Panc1 (cell line): ENCODE measurements around the gene GNAT1. TPM values are rescaled to one million over a fixed set of nuclear protein-coding genes. Genes with fewer than 3 reads are reported as not detected.

ENCODE experiments used
- ATAC-seq: fragments of 200-7000 bp; cut with Tn5 transposase; 2 replicates; pipeline ENCODE4 v1.9.1; 2020; ENCODE audit warnings: mild to moderate bottlenecking, moderate library complexity
- BruUV-seq: library from RNA; stranded (reverse); fragments of 400-500 nt; replicated peaks from 2 replicates; lab custom pipeline; 2021; lab: Mats Ljungman, UMichigan
- CTCF ChIA-PET: fragments of 300-600 bp; sonication (Branson Sonifier 250); formaldehyde crosslinking; loops from one replicate; lab custom pipeline; 2022; ENCODE audit warnings: antibody characterized with exemption; lab: Charles Lee
- POLR2A ChIA-PET: fragments of 300-600 bp; sonication (Branson Sonifier 250); formaldehyde crosslinking; loops from one replicate; lab custom pipeline; 2022; ENCODE audit warnings: antibody characterized with exemption; lab: Charles Lee
- DNase-seq: peaks from one replicate; pipeline ENCODE4 v3.0.0-alpha.2; 2010; ENCODE audit warnings: low read depth, low spot score
- H3K27ac ChIP-seq: 2 replicates; pipeline ENCODE4 v1.5.1; 2011; ENCODE audit warnings: mild to moderate bottlenecking, low read length, inconsistent platforms
- H3K27me3 ChIP-seq: fragments of 200-500 bp; sonication (Bioruptor generic); 2 replicates; pipeline ENCODE4 v1.6.0; 2014; ENCODE audit warnings: low read length, inconsistent platforms; ENCODE audit not compliant: control insufficient read depth, insufficient read depth
- H3K36me3 ChIP-seq: fragments of 200-500 bp; sonication (Bioruptor generic); 2 replicates; pipeline ENCODE4 v1.5.1; 2014; ENCODE audit warnings: inconsistent platforms, mild to moderate bottlenecking, low read length, moderate library complexity; ENCODE audit not compliant: control insufficient read depth, insufficient read depth
- H3K4me1 ChIP-seq: 2 replicates; pipeline ENCODE4 v1.5.1; 2011; ENCODE audit warnings: inconsistent platforms, mild to moderate bottlenecking, low read length, moderate library complexity; ENCODE audit not compliant: control insufficient read depth, insufficient read depth
- H3K4me3 ChIP-seq, 2 experiments: 2 replicates each; pipeline ENCODE4 v1.5.1; 2011 to 2012; ENCODE audit warnings: low read depth in 2 of 2, low read length in 2 of 2, mild to moderate bottlenecking in 2 of 2, inconsistent platforms in 1 of 2, moderate library complexity in 1 of 2
- H3K9me3 ChIP-seq: fragments of 200-500 bp; sonication (Bioruptor generic); 2 replicates; pipeline ENCODE4 v1.5.1; 2014; ENCODE audit warnings: low read depth, mild to moderate bottlenecking, inconsistent platforms, low read length, moderate library complexity; ENCODE audit not compliant: control insufficient read depth, insufficient read depth
- POLR2AphosphoS5 ChIP-seq: IDR thresholded peaks from 2 replicates; pipeline ENCODE4 v1.6.1; 2012; ENCODE audit warnings: mild to moderate bottlenecking, low read depth, low read length, moderate library complexity
- SIN3A ChIP-seq: IDR thresholded peaks from 2 replicates; pipeline ENCODE4 v1.6.1; 2012; ENCODE audit warnings: low read depth, mild to moderate bottlenecking, low read length, moderate library complexity, borderline replicate concordance; ENCODE audit not compliant: insufficient read depth
- TCF7L2 ChIP-seq: IDR thresholded peaks from 2 replicates; pipeline ENCODE4 v1.6.1; 2011; ENCODE audit warnings: mild to moderate bottlenecking, low read depth, low read length, inconsistent platforms
- in situ Hi-C: cut with HindIII; loops from 2 replicates; pipeline ENCODE4 v1.10.0; 2016; ENCODE audit warnings: low sequenced_read_pairs, low pct_unique_long_range_greater_than_20kb
- intact Hi-C: fragments of 100-400 bp; cut with micrococcal nuclease; formaldehyde crosslinking; loops from one replicate; pipeline ENCODE4 v1.10.0; 2022; ENCODE audit not compliant: unreplicated experiment
- total RNA-seq: library from RNA; stranded (reverse); gene quantifications from one replicate; pipeline ENCODE4 v1.2.1, GENCODE V29; 2021; ENCODE audit not compliant: unreplicated experiment
- TF ChIP-seq, protein P1 (sequence below), 2 experiments: IDR thresholded peaks; 2 replicates each; pipeline ENCODE4 v1.6.1; 2011 to 2012; ENCODE audit warnings: low read depth in 2 of 2, control low read depth in 1 of 2, low read length in 1 of 2, mild to moderate bottlenecking in 1 of 2, moderate library complexity in 1 of 2; ENCODE audit not compliant: insufficient read depth in 1 of 2
- TF ChIP-seq, protein P2 (sequence below): fragments of 450-650 bp; IDR thresholded peaks from 2 replicates; pipeline ENCODE4 v1.5.1; 2017; ENCODE audit warnings: mild to moderate bottlenecking

The GNAT1 gene
- total RNA-seq, 1 experiment from 2014 or later: not detected

- ChIA-PET CTCF (interaction anchor here (0.8 to 1.6 kb wide), 2 partner anchors 72 to 80 kb away, joined by 3 read pairs; no protein-coding TSS in a partner anchor), POLR2A (no interaction called here)
- Histone ChIP-seq H3K9me3 (no peaks in the 10 kb centered on the region), H3K27me3 (no peaks in the 10 kb centered on the region), H3K27ac (no peak overlapping the region), H3K4me1 (no peaks in the 10 kb centered on the region; the same call in 1 of the 2 replicates), H3K36me3 (no peaks in the 10 kb centered on the region), H3K4me3 (no peak overlapping the region)
- ATAC-seq (no peak), DNase-seq (no peak)
- in situ Hi-C loops: no loop called here
- intact Hi-C loops: no loop called here
- TF ChIP-seq SIN3A (no peak), POLR2AphosphoS5 (no peak), TCF7L2 (no peak)
- TF ChIP-seq, protein P1, sequence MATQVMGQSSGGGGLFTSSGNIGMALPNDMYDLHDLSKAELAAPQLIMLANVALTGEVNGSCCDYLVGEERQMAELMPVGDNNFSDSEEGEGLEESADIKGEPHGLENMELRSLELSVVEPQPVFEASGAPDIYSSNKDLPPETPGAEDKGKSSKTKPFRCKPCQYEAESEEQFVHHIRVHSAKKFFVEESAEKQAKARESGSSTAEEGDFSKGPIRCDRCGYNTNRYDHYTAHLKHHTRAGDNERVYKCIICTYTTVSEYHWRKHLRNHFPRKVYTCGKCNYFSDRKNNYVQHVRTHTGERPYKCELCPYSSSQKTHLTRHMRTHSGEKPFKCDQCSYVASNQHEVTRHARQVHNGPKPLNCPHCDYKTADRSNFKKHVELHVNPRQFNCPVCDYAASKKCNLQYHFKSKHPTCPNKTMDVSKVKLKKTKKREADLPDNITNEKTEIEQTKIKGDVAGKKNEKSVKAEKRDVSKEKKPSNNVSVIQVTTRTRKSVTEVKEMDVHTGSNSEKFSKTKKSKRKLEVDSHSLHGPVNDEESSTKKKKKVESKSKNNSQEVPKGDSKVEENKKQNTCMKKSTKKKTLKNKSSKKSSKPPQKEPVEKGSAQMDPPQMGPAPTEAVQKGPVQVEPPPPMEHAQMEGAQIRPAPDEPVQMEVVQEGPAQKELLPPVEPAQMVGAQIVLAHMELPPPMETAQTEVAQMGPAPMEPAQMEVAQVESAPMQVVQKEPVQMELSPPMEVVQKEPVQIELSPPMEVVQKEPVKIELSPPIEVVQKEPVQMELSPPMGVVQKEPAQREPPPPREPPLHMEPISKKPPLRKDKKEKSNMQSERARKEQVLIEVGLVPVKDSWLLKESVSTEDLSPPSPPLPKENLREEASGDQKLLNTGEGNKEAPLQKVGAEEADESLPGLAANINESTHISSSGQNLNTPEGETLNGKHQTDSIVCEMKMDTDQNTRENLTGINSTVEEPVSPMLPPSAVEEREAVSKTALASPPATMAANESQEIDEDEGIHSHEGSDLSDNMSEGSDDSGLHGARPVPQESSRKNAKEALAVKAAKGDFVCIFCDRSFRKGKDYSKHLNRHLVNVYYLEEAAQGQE (IDR thresholded peaks at IDR 0.05; ENCODE audit: insufficient read depth in 1 of 2, low read depth in 2 of 2, low read length in 1 of 2): no peak
- TF ChIP-seq, protein P2, sequence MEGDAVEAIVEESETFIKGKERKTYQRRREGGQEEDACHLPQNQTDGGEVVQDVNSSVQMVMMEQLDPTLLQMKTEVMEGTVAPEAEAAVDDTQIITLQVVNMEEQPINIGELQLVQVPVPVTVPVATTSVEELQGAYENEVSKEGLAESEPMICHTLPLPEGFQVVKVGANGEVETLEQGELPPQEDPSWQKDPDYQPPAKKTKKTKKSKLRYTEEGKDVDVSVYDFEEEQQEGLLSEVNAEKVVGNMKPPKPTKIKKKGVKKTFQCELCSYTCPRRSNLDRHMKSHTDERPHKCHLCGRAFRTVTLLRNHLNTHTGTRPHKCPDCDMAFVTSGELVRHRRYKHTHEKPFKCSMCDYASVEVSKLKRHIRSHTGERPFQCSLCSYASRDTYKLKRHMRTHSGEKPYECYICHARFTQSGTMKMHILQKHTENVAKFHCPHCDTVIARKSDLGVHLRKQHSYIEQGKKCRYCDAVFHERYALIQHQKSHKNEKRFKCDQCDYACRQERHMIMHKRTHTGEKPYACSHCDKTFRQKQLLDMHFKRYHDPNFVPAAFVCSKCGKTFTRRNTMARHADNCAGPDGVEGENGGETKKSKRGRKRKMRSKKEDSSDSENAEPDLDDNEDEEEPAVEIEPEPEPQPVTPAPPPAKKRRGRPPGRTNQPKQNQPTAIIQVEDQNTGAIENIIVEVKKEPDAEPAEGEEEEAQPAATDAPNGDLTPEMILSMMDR: no peak
- no TSS peak for BruUV-seq
These were observed 11.1 kb downstream of the GNAT1 start for GRCh38 chr3:50202353-50203112.

GRCh38 chr3:50203113-50203808, 11.9 kb downstream of the GNAT1 start:
- no peaks in the 10 kb centered on the region for H3K27me3 ChIP-seq

More at GRCh38 chr3:50203113-50203808, 11.9 kb downstream of the GNAT1 start:
- in situ Hi-C loops (no loop called here), intact Hi-C loops (no loop called here)
- Histone ChIP-seq H3K36me3 (no peaks in the 10 kb centered on the region), H3K4me3 (no peak overlapping the region), H3K27ac (no peak overlapping the region), H3K4me1 (no peaks in the 10 kb centered on the region; the same call in 1 of the 2 replicates), H3K9me3 (no peaks in the 10 kb centered on the region)
- no peak for DNase-seq
- BruUV-seq: no TSS peak
- CTCF ChIA-PET: interaction anchor here (0.8 to 1.6 kb wide), 2 partner anchors 72 to 81 kb away, joined by 3 read pairs; no protein-coding TSS in a partner anchor
- ATAC-seq: no peak
- TF ChIP-seq, protein P1 (IDR thresholded peaks at IDR 0.05; ENCODE audit: insufficient read depth in 1 of 2, low read depth in 2 of 2, low read length in 1 of 2): no peak
- TF ChIP-seq POLR2AphosphoS5 (no peak), TCF7L2 (no peak), SIN3A (no peak)
- TF ChIP-seq, protein P2: no peak
- POLR2A ChIA-PET: interaction anchor here (0.6 kb wide), 1 partner anchor 30 kb away, joined by 3 read pairs; no protein-coding TSS in a partner anchor
